Thoracic aorta (tissue), 2 donors: ENCODE measurements around the gene STAMBP. TPM values are rescaled to one million over a fixed set of nuclear protein-coding genes. Genes with fewer than 3 reads are reported as not detected.

Experiments
- ATAC-seq: fragments of 150-250 bp; one replicate; pipeline ENCODE4 v1.8.0; 2017; ENCODE audit warnings: low read depth; ENCODE audit not compliant: insufficient number of reproducible peaks, low FRiP score
- DNase-seq: peaks from one replicate; pipeline ENCODE4 v3.0.0-alpha.2; 2020; ENCODE audit warnings: low spot score
- H3K27ac ChIP-seq, 2 donors: fragments of 200-600 bp; sonication (generic); 1 replicate in 1 of 2; 2 replicates in 1 of 2; pipeline ENCODE4 v1.5.1; 2016; ENCODE audit warnings: mild to moderate bottlenecking in 2 of 2, moderate library complexity in 2 of 2
- H3K27me3 ChIP-seq: fragments of 200-600 bp; sonication (generic); replicated peaks from 2 replicates; pipeline ENCODE4 v1.6.0; 2016; ENCODE audit warnings: mild to moderate bottlenecking; ENCODE audit not compliant: insufficient read depth
- H3K36me3 ChIP-seq: fragments of 200-600 bp; sonication (generic); one replicate; pipeline ENCODE4 v1.5.1; 2016
- H3K4me1 ChIP-seq, 2 donors: fragments of 200-600 bp; sonication (generic); 1 replicate in 1 of 2; 2 replicates in 1 of 2; pipeline versions ENCODE4 v1.5.1 to v1.6.0; 2016; ENCODE audit warnings: low read depth in 2 of 2, mild to moderate bottlenecking in 1 of 2; ENCODE audit not compliant: control insufficient read depth in 1 of 2
- H3K4me3 ChIP-seq: fragments of 200-600 bp; sonication (generic); 2 replicates; pipeline ENCODE4 v1.5.1; 2016; ENCODE audit warnings: mild to moderate bottlenecking
- H3K9me3 ChIP-seq: fragments of 200-600 bp; sonication (generic); 2 replicates; pipeline ENCODE4 v1.5.1; 2016
- total RNA-seq, 2 donors: library from RNA; depleted of rRNA; stranded (reverse); fragments of >200 nt; gene quantifications; one replicate each; pipeline versions ENCODE4 v1.1.0 to v1.2.3, GENCODE V29; 2016
- TF ChIP-seq, protein P1 (sequence below): fragments of 200-600 bp; sonication (generic); IDR thresholded peaks from one replicate; pipeline ENCODE4 v1.5.1; 2019; ENCODE audit warnings: antibody characterized with exemption

STAMBP gene
- total RNA-seq, 2 donors from 2014 or later = 23.8 to 34.4 TPM

DNA sequence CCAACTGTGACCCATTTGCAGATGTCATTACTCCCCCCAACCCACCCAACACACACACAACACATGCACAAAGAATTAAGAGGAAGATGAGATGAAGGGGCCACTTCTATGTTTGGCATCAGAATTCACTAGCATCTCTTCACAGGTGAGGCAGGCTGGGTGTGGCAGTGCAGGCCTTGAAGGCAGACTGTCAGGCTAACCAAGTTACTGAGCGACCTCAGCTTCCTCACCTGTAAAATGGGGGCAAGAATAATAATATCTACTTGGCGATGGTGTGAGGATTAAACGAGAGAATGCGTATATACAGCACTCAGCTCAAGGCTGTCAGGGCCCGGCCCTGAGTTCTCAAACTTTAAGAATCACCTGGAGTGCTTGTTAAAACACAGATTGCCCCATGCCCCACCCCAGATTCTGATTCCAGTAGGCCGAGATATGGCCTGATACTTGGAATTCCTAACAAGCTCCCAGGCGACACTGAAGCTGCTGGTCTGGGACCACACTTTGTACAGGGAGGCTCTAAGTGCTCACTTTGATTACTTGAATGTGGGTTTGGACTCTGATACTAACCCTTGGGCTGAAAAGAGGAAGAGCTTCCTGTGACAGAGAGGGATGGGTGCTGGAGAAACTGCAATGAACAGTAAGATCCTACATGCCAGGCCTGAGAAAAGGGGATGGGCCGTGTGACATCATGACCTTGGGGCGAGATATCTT is 65.2 kb downstream of the STAMBP start:
- Histone ChIP-seq H3K27ac (peak overlapping the region; percentile 85 to 93), H3K9me3 (no peaks in the 10 kb centered on the region), H3K36me3 (no peaks in the 10 kb centered on the region), H3K4me1 (peaks cover 15 to 71% of the 10 kb centered on the region in 2 donors), H3K27me3 (no peaks in the 10 kb centered on the region), H3K4me3 (peak overlapping the region; percentile 76)
- TF ChIP-seq, protein P1, sequence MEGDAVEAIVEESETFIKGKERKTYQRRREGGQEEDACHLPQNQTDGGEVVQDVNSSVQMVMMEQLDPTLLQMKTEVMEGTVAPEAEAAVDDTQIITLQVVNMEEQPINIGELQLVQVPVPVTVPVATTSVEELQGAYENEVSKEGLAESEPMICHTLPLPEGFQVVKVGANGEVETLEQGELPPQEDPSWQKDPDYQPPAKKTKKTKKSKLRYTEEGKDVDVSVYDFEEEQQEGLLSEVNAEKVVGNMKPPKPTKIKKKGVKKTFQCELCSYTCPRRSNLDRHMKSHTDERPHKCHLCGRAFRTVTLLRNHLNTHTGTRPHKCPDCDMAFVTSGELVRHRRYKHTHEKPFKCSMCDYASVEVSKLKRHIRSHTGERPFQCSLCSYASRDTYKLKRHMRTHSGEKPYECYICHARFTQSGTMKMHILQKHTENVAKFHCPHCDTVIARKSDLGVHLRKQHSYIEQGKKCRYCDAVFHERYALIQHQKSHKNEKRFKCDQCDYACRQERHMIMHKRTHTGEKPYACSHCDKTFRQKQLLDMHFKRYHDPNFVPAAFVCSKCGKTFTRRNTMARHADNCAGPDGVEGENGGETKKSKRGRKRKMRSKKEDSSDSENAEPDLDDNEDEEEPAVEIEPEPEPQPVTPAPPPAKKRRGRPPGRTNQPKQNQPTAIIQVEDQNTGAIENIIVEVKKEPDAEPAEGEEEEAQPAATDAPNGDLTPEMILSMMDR = no peak
- DNase-seq (no peak), ATAC-seq (no peak)

DNA sequence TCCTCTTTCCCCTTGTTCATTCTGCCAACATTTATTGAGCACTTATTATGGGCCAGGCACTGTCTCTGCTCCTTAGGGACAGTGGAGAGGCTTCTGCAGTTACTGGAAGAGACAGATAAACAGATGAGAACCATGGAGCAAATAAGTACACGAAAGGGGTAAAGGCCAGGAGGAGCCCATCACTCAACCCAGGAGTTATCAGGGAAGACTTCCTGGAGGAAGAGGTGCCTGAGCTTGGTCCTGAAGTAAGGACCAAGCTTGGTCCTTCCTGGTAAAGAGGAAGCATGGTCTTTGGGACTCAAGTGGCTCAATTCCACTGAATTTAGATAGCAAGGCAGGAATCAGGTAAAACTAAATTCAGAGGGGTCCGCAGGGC is 65.7 kb downstream of the STAMBP start:
- no peak for ATAC-seq
- H3K9me3 ChIP-seq = no peaks in the 10 kb centered on the region
- H3K4me1 ChIP-seq = peaks cover 15 to 75% of the 10 kb centered on the region in 2 donors
- H3K4me3 ChIP-seq = peak overlapping the region; percentile 76
- DNase-seq = no peak
- H3K27ac ChIP-seq = peak overlapping the region; percentile 85 to 93
- TF ChIP-seq, protein P1 = no peak
- H3K36me3 ChIP-seq = no peaks in the 10 kb centered on the region
- no peaks in the 10 kb centered on the region for H3K27me3 ChIP-seq

DNA sequence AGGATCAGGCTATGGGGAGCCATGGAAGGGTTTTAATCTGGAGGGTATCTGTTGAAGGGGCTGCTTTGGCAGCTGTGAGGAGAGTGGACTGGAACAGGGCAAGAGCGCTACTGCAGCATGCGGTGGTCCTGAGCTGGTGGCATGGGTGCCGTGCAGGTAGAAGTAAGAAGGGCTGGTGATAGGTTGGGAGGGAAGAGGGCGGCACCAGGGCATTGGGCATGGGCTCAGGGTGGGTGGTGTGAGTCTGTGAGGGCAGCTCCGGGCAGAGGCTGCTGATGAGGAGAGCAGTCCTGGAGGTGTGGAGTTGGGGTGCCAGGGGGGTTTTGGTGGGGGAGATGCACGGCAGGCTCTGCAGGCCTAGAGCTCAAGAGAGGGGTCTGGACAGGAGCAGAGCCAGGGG is 66.1 kb downstream of the STAMBP start:
- ATAC-seq = no peak
- Histone ChIP-seq H3K27me3 (no peaks in the 10 kb centered on the region), H3K4me1 (peaks cover 15 to 80% of the 10 kb centered on the region in 2 donors), H3K9me3 (no peaks in the 10 kb centered on the region), H3K4me3 (peak overlapping the region; percentile 76), H3K27ac (peak overlapping the region; percentile 85 to 93), H3K36me3 (no peaks in the 10 kb centered on the region)
- no peak for DNase-seq
- TF ChIP-seq, protein P1 = no peak

DNA sequence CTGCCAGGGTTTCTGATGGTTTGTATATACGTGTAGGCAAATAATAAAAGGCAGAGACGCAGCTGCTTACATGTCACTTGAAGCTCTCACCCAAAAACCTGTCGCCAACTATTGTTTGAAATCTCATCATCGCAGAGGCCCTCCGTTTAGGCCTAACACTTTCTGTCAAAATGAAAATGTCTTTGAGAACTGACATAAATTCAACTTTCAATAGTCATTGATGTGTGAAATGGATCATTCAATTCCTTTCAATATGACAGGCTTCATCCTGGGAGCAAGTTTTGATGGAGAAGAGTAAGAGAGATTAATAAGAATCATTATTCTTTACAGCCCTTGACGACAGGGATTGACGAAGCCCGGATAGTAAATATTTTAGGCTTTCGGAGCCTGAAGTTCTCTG is 66.7 kb downstream of the STAMBP start:
- peak overlapping the region; percentile 85 to 93 for H3K27ac ChIP-seq
- no peak for ATAC-seq
- no peaks in the 10 kb centered on the region for H3K27me3 ChIP-seq
- TF ChIP-seq, protein P1 = no peak
- peak overlapping the region; percentile 76 for H3K4me3 ChIP-seq
- DNase-seq = no peak
- H3K36me3 ChIP-seq = no peaks in the 10 kb centered on the region
- H3K4me1 ChIP-seq = peaks cover 15 to 83% of the 10 kb centered on the region in 2 donors
- no peaks in the 10 kb centered on the region for H3K9me3 ChIP-seq

DNA sequence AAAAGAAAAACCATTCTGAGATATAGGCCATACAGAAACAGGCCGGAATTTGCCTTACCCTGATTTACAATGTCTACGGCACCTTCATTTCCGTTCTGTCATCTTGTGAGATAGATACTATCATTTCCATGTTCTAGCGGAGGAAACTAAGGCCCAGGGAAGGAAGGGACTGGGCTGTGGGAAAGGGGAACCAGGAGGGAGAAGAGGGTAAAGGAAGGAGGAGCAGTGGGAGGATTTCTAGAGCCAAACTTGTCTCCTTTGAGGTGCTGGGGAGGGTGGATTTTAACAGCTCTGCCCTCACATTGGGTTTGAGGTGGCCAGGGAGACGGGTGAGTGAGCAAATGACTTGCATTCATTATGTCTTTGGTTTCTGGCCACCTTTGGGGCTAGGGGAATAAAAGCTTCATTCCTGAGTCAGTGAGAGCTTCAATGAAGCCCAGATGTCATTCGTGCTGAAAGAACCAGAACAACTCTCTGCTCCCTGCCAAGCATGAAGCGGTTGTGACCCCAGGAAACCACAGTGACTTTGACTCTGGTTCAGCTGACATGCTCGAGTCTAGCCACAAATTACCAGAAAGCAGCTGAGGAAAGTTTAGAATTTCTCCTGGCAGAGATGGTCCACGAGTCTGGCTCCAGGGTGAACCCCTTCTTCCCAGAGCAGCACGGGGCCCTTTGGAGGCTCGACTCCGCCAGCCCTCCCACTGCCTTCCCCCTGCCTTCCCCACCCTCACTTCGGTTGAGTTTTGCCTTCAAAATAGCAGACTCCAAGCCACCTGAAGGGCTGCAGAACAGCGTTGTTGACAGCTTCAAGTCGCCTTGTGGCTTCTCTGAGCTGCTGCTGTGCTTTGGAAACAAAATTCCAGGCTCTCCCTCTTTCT is 67.8 kb downstream of the STAMBP start:
- Histone ChIP-seq H3K4me1 (peaks cover 15 to 83% of the 10 kb centered on the region in 2 donors), H3K4me3 (peak overlapping the region; percentile 76), H3K9me3 (no peaks in the 10 kb centered on the region), H3K36me3 (no peaks in the 10 kb centered on the region), H3K27me3 (no peaks in the 10 kb centered on the region), H3K27ac (peak overlapping the region; percentile 85 to 93)
- ATAC-seq = no peak
- TF ChIP-seq, protein P1 = no peak
- no peak for DNase-seq
